PC-9 (cell line): Measurements from ENCODE around the gene RNF144A. TPM values are rescaled to one million over a fixed set of nuclear protein-coding genes. Genes with fewer than 3 reads are reported as not detected.

Experiments used
- BruUV-seq: library from RNA; stranded (reverse); fragments of 400-500 nt; replicated peaks from 2 replicates; lab custom pipeline; 2021; lab: Mats Ljungman, UMichigan
- CTCF ChIA-PET: fragments of 300-600 bp; sonication (Branson Sonifier 250); formaldehyde crosslinking; loops from one replicate; lab custom pipeline; 2022; ENCODE audit warnings: antibody characterized with exemption; lab: Charles Lee
- POLR2A ChIA-PET: fragments of 300-600 bp; sonication (Branson Sonifier 250); formaldehyde crosslinking; loops from one replicate; lab custom pipeline; 2022; ENCODE audit warnings: antibody characterized with exemption; ENCODE audit not compliant: unreplicated experiment; lab: Charles Lee
- DNase-seq, 2 experiments: peaks; one replicate each; pipeline versions ENCODE4 v3.0.0 to v3.0.0-alpha.2; 2015 to 2022; ENCODE audit warnings: mixed read lengths in 1 of 2
- H2AFZ ChIP-seq: fragments of 200-600 bp; sonication (generic); 2 replicates; pipeline ENCODE4 v1.8.1; 2017; ENCODE audit warnings: antibody characterized with exemption
- H3F3A ChIP-seq: fragments of 200-600 bp; sonication (generic); 2 replicates; pipeline ENCODE4 v1.8.1; 2017; ENCODE audit warnings: antibody characterized with exemption, mild to moderate bottlenecking, low read depth; ENCODE audit not compliant: insufficient read depth
- H3K27ac ChIP-seq: fragments of 200-600 bp; sonication (generic); 2 replicates; pipeline ENCODE4 v1.6.1; 2016; ENCODE audit warnings: mixed run types
- H3K27me3 ChIP-seq: fragments of 200-600 bp; sonication (generic); 2 replicates; pipeline ENCODE4 v1.6.1; 2016; ENCODE audit warnings: low read depth, mixed run types; ENCODE audit not compliant: insufficient read depth
- H3K36me3 ChIP-seq: fragments of 200-600 bp; sonication (generic); 2 replicates; pipeline ENCODE4 v1.6.1; 2016; ENCODE audit warnings: low read depth, mixed run types
- H3K4me1 ChIP-seq: fragments of 200-600 bp; sonication (generic); replicated peaks from 2 replicates; pipeline ENCODE4 v1.6.1; 2016; ENCODE audit warnings: mixed run types; ENCODE audit not compliant: insufficient read depth
- H3K4me2 ChIP-seq: fragments of 200-600 bp; sonication (generic); 2 replicates; pipeline ENCODE4 v1.6.1; 2017; ENCODE audit warnings: mixed run types
- H3K4me3 ChIP-seq: fragments of 200-600 bp; sonication (generic); 2 replicates; pipeline ENCODE4 v1.6.1; 2016; ENCODE audit warnings: mixed run types
- H3K79me2 ChIP-seq: fragments of 200-600 bp; sonication (generic); 2 replicates; pipeline ENCODE4 v1.6.1; 2017; ENCODE audit warnings: low read depth, mixed run types
- H3K9me2 ChIP-seq: fragments of 200-600 bp; sonication (generic); 2 replicates; pipeline ENCODE4 v1.8.1; 2017; ENCODE audit warnings: mild to moderate bottlenecking; ENCODE audit not compliant: insufficient read depth
- H3K9me3 ChIP-seq: fragments of 200-600 bp; sonication (generic); 2 replicates; pipeline ENCODE4 v1.8.1; 2016; ENCODE audit warnings: low read depth; ENCODE audit not compliant: insufficient read depth
- H4K20me1 ChIP-seq: fragments of 200-600 bp; sonication (generic); 2 replicates; pipeline ENCODE4 v1.8.1; 2017; ENCODE audit not compliant: insufficient read depth
- EZH2 ChIP-seq: fragments of 200-600 bp; sonication (generic); IDR thresholded peaks from 2 replicates; pipeline ENCODE4 v1.8.0; 2017; ENCODE audit warnings: antibody characterized with exemption, low read depth
- intact Hi-C: fragments of 100-400 bp; cut with micrococcal nuclease; formaldehyde crosslinking; loops from one replicate; pipeline ENCODE4 v1.10.0; 2022; ENCODE audit not compliant: unreplicated experiment
- total RNA-seq: library from RNA; stranded (reverse); gene quantifications from 2 replicates; pipeline ENCODE4 v1.2.3, GENCODE V29; 2021
- TF ChIP-seq, protein P1 (sequence below): fragments of 200-600 bp; sonication (generic); conservative IDR thresholded peaks from 2 replicates; pipeline ENCODE4 v1.6.1; 2017; ENCODE audit warnings: mixed run types, antibody characterized with exemption, mild to moderate bottlenecking, moderate library complexity

RNF144A gene
- total RNA-seq, 1 experiment from 2014 or later, result 0.94 TPM

DNA sequence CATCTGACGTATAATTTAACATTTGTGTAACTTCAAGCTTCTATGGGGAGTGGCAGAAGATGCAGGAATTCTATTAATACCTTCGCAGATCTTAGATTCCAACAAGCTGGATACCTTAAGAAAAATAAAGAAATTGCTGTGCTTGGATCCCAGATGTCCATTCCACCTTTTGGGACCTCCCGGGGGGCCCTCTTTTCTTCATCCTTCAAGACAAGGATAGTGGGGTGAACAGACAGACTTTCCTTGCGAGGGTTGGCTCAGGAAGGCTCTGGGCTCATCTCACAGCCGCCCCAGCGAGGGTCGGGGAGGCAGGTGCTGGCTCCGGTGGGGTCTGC lies 509 bp upstream of the RNF144A start:
- Histone ChIP-seq H3K36me3 (no peaks in the 10 kb centered on the region), H3F3A (no peaks in the 10 kb centered on the region), H3K9me3 (no peaks in the 10 kb centered on the region), H3K4me2 (peak overlapping the region; percentile 46; the same call in 1 of the 2 replicates), H2AFZ (no peak overlapping the region), H3K4me3 (no peak overlapping the region), H3K9me2 (no peaks in the 10 kb centered on the region), H4K20me1 (no peaks in the 10 kb centered on the region), H3K79me2 (no peaks in the 10 kb centered on the region), H3K27ac (no peak overlapping the region), H3K4me1 (no peaks in the 10 kb centered on the region), H3K27me3 (no peaks in the 10 kb centered on the region)
- ChIA-PET POLR2A (no interaction called here), CTCF (no interaction called here)
- TF ChIP-seq, protein P1, sequence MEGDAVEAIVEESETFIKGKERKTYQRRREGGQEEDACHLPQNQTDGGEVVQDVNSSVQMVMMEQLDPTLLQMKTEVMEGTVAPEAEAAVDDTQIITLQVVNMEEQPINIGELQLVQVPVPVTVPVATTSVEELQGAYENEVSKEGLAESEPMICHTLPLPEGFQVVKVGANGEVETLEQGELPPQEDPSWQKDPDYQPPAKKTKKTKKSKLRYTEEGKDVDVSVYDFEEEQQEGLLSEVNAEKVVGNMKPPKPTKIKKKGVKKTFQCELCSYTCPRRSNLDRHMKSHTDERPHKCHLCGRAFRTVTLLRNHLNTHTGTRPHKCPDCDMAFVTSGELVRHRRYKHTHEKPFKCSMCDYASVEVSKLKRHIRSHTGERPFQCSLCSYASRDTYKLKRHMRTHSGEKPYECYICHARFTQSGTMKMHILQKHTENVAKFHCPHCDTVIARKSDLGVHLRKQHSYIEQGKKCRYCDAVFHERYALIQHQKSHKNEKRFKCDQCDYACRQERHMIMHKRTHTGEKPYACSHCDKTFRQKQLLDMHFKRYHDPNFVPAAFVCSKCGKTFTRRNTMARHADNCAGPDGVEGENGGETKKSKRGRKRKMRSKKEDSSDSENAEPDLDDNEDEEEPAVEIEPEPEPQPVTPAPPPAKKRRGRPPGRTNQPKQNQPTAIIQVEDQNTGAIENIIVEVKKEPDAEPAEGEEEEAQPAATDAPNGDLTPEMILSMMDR, result no peak; the same call in 1 of the 2 replicates
- no peak for TF ChIP-seq EZH2
- intact Hi-C loops, result no loop called here
- BruUV-seq, result no TSS peak
- DNase-seq, result no peak

DNA sequence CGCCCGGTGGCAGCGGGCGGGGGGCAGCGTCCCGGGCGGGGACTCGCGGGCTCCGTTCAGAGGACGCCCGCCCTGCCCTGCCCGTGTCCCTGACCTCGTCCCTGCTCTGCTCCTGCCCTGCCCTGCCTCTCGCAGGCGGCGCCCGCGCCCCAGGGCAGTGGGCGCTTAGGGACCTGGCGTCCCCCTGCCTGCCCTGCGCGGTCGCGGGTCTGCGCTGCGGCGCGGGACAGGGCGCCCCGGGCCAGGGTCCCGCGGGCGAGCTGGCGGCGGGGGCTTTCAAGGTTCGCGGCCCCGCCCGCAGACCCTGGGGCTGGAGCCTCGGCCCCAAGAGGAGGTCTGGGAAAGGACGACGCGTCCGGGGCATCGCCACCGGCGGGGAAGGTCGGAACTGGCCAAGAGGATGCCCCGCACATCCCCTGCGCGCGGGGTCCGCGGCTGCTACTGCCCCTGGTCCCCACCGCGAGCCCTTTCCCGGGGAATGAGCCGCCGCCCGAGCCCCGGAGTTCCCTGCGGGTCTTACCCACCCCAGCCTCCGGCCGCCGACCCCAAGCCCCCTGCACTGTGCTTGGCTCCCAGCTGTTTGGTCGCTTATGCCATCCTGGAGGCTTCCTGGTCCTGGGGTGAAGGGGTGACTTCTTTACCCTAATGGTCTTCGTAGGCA lies 679 bp downstream of the RNF144A start:
- Histone ChIP-seq H3K9me2 (no peaks in the 10 kb centered on the region), H2AFZ (peak overlapping the region; percentile 48), H3K4me2 (peak overlapping the region; percentile 73), H3K36me3 (no peaks in the 10 kb centered on the region), H4K20me1 (no peaks in the 10 kb centered on the region), H3K27me3 (no peaks in the 10 kb centered on the region), H3K4me3 (peak overlapping the region; percentile 50), H3K9me3 (no peaks in the 10 kb centered on the region), H3K27ac (no peak overlapping the region), H3K79me2 (no peaks in the 10 kb centered on the region), H3F3A (no peaks in the 10 kb centered on the region), H3K4me1 (no peaks in the 10 kb centered on the region)
- DNase-seq, result no peak
- intact Hi-C loops, result no loop called here
- TF ChIP-seq, protein P1, result no peak
- no peak for TF ChIP-seq EZH2
- CTCF ChIA-PET, result no interaction called here
- POLR2A ChIA-PET, result no interaction called here
- BruUV-seq, result no TSS peak

DNA sequence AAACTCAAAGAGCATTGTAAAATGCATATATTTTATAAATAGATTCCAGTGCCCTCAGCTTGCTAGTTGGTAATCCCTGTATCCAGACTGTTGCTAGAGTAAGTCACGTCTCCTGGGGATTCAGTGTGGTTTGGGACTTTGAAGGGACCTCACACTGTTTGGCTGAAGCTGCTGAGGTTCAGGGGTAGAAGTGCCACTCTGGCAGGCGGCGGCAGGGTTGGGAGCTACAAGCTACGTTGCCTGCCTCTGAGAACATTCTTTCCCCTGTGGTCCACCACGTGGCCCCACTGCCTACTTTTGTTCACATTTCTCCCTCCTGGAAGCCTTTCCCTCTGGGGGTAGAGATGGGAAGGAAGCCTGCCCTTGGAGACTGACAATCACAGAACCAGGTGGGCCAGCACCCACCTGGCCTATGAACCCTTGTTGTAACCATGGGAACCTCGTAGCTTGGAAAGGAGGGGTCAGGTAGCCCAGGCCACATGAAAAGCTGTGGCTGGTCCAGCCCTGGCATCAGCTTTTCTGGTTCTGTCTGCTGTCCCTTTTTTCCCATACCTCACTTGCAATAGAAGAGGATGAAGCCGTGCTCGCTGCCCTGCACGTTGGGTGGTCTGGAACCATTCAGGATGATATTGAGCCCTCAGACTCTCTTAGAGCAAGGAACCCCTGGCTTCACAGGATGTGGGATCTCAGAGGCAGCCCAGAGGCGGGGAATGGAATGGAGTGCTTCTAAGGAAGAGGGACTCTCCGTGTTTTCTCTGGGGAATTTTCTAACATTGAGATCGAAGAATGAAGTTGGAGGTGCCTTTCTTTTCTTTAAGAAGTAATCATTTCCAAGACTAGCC lies 2.9 kb downstream of the RNF144A start:
- intact Hi-C loops, result no loop called here
- Histone ChIP-seq H2AFZ (no peak overlapping the region), H4K20me1 (no peaks in the 10 kb centered on the region), H3K27me3 (no peaks in the 10 kb centered on the region), H3K79me2 (no peaks in the 10 kb centered on the region), H3K9me3 (no peaks in the 10 kb centered on the region), H3K27ac (no peak overlapping the region), H3K4me1 (no peaks in the 10 kb centered on the region), H3K36me3 (no peaks in the 10 kb centered on the region), H3F3A (no peaks in the 10 kb centered on the region), H3K4me3 (no peak overlapping the region), H3K9me2 (no peaks in the 10 kb centered on the region), H3K4me2 (no peak overlapping the region)
- ChIA-PET CTCF (no interaction called here), POLR2A (no interaction called here)
- no TSS peak for BruUV-seq
- no peak for DNase-seq
- no peak for TF ChIP-seq EZH2
- TF ChIP-seq, protein P1, result no peak
